DOHH2 (cell line): Measurements from ENCODE around the gene CPT1B.

ENCODE experiments used
- H3F3A ChIP-seq: fragments of 200-600 bp; sonication (generic), shearing (Covaris generic); 2 replicates; pipeline ENCODE4 v1.6.0; 2016; ENCODE audit warnings: antibody characterized with exemption, mild to moderate bottlenecking; ENCODE audit not compliant: control insufficient read depth, insufficient read depth
- H3K27ac ChIP-seq: fragments of 200-600 bp; sonication (generic); 2 replicates; pipeline ENCODE4 v1.5.1; 2014; ENCODE audit warnings: low read depth, mild to moderate bottlenecking, low read length, moderate library complexity
- H3K27me3 ChIP-seq: fragments of 200-600 bp; sonication (generic); 2 replicates; pipeline ENCODE4 v1.6.1; 2014; ENCODE audit warnings: mild to moderate bottlenecking, low read length, mixed read lengths; ENCODE audit not compliant: control insufficient read depth
- H3K36me3 ChIP-seq: fragments of 200-600 bp; sonication (generic); 2 replicates; pipeline ENCODE4 v1.6.1; 2014; ENCODE audit warnings: mild to moderate bottlenecking, low read length, moderate library complexity, mixed read lengths; ENCODE audit not compliant: control insufficient read depth
- H3K4me1 ChIP-seq: fragments of 200-600 bp; sonication (generic); 2 replicates; pipeline ENCODE4 v1.6.1; 2014; ENCODE audit warnings: mild to moderate bottlenecking, low read length, mixed read lengths; ENCODE audit not compliant: control insufficient read depth
- H3K4me2 ChIP-seq: fragments of 200-600 bp; sonication (generic); 2 replicates; pipeline ENCODE4 v1.6.0; 2014; ENCODE audit warnings: mild to moderate bottlenecking, low read length, moderate library complexity
- H3K4me3 ChIP-seq: fragments of 200-600 bp; sonication (generic); 2 replicates; pipeline ENCODE4 v1.5.1; 2014; ENCODE audit warnings: mild to moderate bottlenecking, low read length, mixed read lengths
- H3K79me2 ChIP-seq: fragments of 200-600 bp; sonication (generic); 2 replicates; pipeline ENCODE4 v1.6.1; 2014; ENCODE audit warnings: mild to moderate bottlenecking, low read length, mixed read lengths; ENCODE audit not compliant: control insufficient read depth
- H3K9me2 ChIP-seq: fragments of 200-600 bp; sonication (generic); replicated peaks from 2 replicates; pipeline ENCODE4 v1.6.1; 2014; ENCODE audit warnings: mild to moderate bottlenecking, low read length, mixed read lengths; ENCODE audit not compliant: control insufficient read depth
- H3K9me3 ChIP-seq: fragments of 200-600 bp; sonication (generic); 2 replicates; pipeline ENCODE4 v1.6.1; 2014; ENCODE audit warnings: antibody characterized with exemption, low read length, mixed read lengths; ENCODE audit not compliant: control insufficient read depth, insufficient read depth
- H4K20me1 ChIP-seq: fragments of 200-600 bp; sonication (generic); 2 replicates; pipeline ENCODE4 v1.6.0; 2014; ENCODE audit warnings: low read depth, mild to moderate bottlenecking, antibody characterized with exemption, low read length, moderate library complexity; ENCODE audit not compliant: control insufficient read depth, insufficient read depth
- CTCF ChIP-seq: fragments of 200-600 bp; sonication (generic); IDR thresholded peaks from one replicate; pipeline ENCODE4 v1.5.1; 2014; ENCODE audit warnings: antibody characterized with exemption, mild to moderate bottlenecking, low read depth, low read length; ENCODE audit not compliant: poor library complexity, severe bottlenecking
- EZH2phosphoT487 ChIP-seq: fragments of 200-600 bp; sonication (generic); IDR thresholded peaks from 2 replicates; pipeline ENCODE4 v1.6.1; 2017; ENCODE audit warnings: borderline replicate concordance, mild to moderate bottlenecking, antibody characterized with exemption, low read length, moderate library complexity, mixed read lengths

The CPT1B gene

GRCh38 chr22:50577987-50578775, at the start of gene CPT1B:
Gene CPT1B, minus strand, starts transcription at chr22:50578427. Its CDS starts 512 bp downstream, at chr22:50577915.
- peaks cover 11% of the 10 kb centered on the region for H3K4me1 ChIP-seq
- no peaks in the 10 kb centered on the region for H3F3A ChIP-seq
- TF ChIP-seq CTCF (no peak), EZH2phosphoT487 (no peak)
- no peaks in the 10 kb centered on the region for H3K9me2 ChIP-seq
- H3K36me3 ChIP-seq = peaks cover 77% of the 10 kb centered on the region
- no peaks in the 10 kb centered on the region for H4K20me1 ChIP-seq
- no peaks in the 10 kb centered on the region for H3K9me3 ChIP-seq
- no peak within 1 kb of the TSS for H3K4me2 ChIP-seq
- H3K27me3 ChIP-seq = no peaks in the 10 kb centered on the region
- H3K27ac ChIP-seq = no peak within 1 kb of the TSS
- H3K79me2 ChIP-seq = peaks cover 16% of the 10 kb centered on the region
- no peak within 1 kb of the TSS for H3K4me3 ChIP-seq

- no peak for TF ChIP-seq EZH2phosphoT487
- H3K27me3 ChIP-seq = no peaks in the 10 kb centered on the region
- no peaks in the 10 kb centered on the region for H4K20me1 ChIP-seq
- H3K79me2 ChIP-seq = peaks cover 15% of the 10 kb centered on the region
- no peaks in the 10 kb centered on the region for H3F3A ChIP-seq
- H3K4me3 ChIP-seq = peak overlapping the region; percentile 98
- no peaks in the 10 kb centered on the region for H3K9me3 ChIP-seq
- H3K36me3 ChIP-seq = no peaks in the 10 kb centered on the region
- H3K4me1 ChIP-seq = peaks cover 24% of the 10 kb centered on the region
- peak overlapping the region; percentile 86 for H3K4me2 ChIP-seq
- H3K9me2 ChIP-seq = no peaks in the 10 kb centered on the region
- H3K27ac ChIP-seq = no peak overlapping the region
Observed at GRCh38 chr22:50626850-50627641, 48.8 kb upstream of the CPT1B start.

- Histone ChIP-seq H3K27me3 (no peaks in the 10 kb centered on the region), H4K20me1 (no peaks in the 10 kb centered on the region), H3K4me1 (peaks cover 30% of the 10 kb centered on the region), H3K79me2 (peaks cover 15% of the 10 kb centered on the region), H3K9me3 (no peaks in the 10 kb centered on the region), H3K4me2 (peak overlapping the region; percentile 86; the same call in 1 of the 2 replicates), H3F3A (peaks cover 6% of the 10 kb centered on the region), H3K9me2 (no peaks in the 10 kb centered on the region), H3K4me3 (no peak overlapping the region), H3K27ac (no peak overlapping the region), H3K36me3 (no peaks in the 10 kb centered on the region)
- TF ChIP-seq CTCF (no peak), EZH2phosphoT487 (no peak)
Observed at GRCh38 chr22:50626314-50626849, 48.2 kb upstream of the CPT1B start.
